ENCODE data around the gene ATP11B.

DNA sequence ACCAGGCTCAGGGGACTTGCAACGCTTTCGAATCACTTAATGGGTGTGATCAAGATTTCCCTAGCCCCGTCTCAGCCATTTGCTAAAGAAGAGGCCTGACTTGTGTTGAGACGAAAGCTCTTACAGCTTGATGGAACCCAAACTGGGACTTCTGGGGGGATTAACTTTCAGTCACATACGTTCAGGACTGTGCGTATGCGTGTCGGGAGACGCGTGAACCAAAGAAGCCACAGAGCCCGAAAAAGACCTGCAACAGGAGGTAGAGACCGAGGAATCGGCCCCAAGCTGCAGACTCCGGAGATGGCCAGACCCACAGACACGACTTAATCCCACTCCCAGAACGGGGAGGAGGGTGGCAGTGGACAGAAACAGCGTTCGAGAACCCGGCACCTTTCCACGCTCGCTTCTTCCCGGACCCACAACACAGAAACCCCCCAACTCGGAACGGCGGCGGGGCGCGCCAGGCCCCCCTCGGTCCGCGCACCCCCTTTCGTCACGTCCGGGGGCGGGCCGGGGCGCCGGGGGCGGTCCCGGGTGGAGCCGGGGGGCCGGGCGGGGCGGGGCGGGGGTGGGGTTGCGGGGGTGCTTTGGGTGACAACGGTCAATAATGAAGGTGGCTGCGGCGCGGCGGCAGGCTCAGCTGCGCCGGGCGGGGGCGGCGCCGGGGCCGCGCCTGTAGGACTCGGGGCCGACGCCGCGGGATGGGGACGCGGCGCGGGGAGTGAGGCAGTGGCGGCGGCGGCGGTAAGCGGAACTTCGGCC lies at the start of gene ATP11B:
- TF ChIP-seq EZH2 (IDR thresholded peaks at IDR 0.05; ENCODE audit: insufficient read depth, poor library complexity, severe bottlenecking) (no peak), EZH2phosphoT487 (IDR thresholded peaks at IDR 0.05; ENCODE audit: insufficient read depth, low read depth) (no peak)

All from GM23248 (cell line).